ENCODE data around the gene SELENBP1.
"Not testable (repeated sequence)": the region's sequence is repeated elsewhere in the genome, so short reads cannot be mapped to it uniquely, and the experiment has no call there.

SELENBP1 gene

GRCh38 chr1:151372058-151372934 lies at the start of gene SELENBP1:
SELENBP1 (minus strand) TSS chr1:151372705; CDS start chr1:151372641, 64 bp downstream.
- no peak for DNase-seq (ENCODE audit: low read depth in 4 of 4, low spot score in 1 of 4)

GRCh38 chr1:151419819-151420218 lies 47.3 kb upstream of the SELENBP1 start:
- DNase-seq (ENCODE audit: low read depth in 4 of 4, low spot score in 1 of 4), result no peak

GRCh38 chr1:151418081-151418480 lies 45.6 kb upstream of the SELENBP1 start:
- no peak for DNase-seq (ENCODE audit: low read depth in 4 of 4, low spot score in 1 of 4)

DNA sequence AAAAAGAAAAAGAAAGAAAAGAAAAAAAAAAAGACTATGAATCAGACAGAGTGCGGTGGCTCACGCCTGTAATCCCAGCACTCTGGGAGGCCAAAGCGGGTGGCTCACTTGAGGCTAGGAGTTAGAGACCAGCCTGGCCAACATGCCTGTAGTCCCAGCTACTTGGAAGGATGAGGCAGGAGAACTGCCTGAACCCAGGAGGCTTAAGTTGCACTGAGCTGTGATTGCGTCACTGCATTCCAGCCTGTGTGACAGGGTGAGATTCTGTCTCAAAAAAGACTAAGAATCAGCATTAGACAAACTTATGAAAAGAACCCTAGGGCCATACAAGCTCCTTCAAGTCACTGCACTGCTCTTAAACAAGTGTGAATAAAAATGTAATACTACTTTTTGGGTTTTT lies 43.7 kb upstream of the SELENBP1 start:
- DNase-seq (ENCODE audit: low read depth in 4 of 4, low spot score in 1 of 4), result no peak

DNA sequence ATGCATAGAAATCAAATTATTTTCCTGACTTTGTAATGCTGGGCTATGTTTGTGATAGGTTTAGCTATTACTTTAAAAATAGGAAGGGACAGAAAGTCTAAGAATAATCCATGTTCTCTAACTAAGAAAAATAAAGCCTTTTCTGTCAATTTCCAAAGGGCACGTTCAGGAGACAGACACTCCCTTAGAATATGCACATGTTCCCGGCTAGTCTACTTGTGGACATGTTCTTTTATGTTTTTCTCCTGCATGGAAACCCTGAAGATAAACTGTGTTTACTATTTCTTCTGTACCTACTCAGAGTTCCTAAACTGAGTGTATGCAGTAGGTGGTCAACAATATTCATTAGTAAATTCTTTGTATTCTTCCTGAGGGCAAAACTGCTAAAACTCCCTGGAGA lies 39.4 kb upstream of the SELENBP1 start:
- no peak for DNase-seq (ENCODE audit: low read depth in 4 of 4, low spot score in 1 of 4)

- DNase-seq (ENCODE audit: low read depth in 4 of 4, low spot score in 1 of 4), result no peak
These were observed 36.4 kb upstream of the SELENBP1 start for GRCh38 chr1:151408891-151409290.

DNA sequence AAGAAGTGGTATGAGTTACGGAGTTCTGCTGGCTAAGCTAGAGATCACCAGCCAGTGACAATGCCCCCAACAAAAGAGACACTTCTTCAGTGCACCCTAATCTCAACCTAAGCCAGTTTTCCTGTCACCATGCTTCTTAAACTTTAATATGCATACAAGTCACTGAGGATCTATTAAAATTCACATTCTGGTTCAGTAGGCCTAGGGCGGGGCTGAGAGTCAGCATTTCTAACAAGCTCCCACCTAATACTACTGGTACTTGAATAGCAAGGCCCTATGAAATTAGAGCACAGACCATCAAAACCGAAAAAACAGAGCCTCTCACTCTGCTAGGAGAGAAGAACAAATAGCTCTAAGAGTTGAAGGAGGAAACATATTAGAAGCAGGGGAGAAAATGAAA lies 34.8 kb upstream of the SELENBP1 start:
- DNase-seq (ENCODE audit: low read depth in 4 of 4, low spot score in 1 of 4), result no peak

- no peak for DNase-seq (ENCODE audit: low read depth in 4 of 4, low spot score in 1 of 4)
These were observed 33.7 kb upstream of the SELENBP1 start for GRCh38 chr1:151406176-151406575.

DNA sequence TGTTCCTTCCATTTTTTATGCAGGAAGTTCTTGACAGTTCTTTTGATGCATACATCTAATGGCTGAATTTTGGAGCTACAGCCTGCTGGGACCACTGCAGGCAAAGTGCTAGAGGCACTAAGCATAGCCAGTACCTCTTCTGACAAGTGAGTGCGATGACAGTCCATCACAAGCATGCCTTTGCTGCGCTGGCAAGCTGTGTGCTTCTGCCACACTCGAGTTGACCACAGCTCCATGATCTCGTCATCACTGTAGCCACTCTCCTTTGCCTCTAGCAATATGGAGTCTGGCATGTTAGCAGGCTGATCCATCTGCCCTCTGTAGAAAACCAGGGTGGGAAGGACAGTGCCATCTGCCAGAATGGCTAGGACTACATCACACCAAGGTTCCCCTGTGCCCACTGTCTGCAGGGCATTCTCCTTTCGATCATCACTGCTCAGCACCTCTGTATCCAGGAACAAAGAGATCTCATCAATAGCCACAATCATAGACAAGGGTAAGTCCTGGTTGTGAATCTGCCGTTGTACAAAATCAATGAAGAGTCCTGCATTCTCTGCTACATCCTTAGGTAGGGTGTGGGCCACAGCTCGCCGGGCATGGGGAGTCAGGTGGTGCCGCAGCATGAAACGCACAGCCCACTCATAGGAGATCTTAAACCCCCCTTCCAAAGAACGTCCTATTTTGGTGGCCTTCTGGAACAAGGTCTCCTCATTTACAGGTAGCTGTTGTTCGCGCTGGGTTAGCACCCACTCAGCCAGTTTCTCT lies 32.9 kb upstream of the SELENBP1 start:
- no peak for DNase-seq (ENCODE audit: low read depth in 4 of 4, low spot score in 1 of 4)

GRCh38 chr1:151403612-151404011 lies 31.1 kb upstream of the SELENBP1 start:
- DNase-seq (ENCODE audit: low read depth in 4 of 4, low spot score in 1 of 4), result no peak

GRCh38 chr1:151402764-151403163 lies 30.3 kb upstream of the SELENBP1 start:
- no peak for DNase-seq (ENCODE audit: low read depth in 4 of 4, low spot score in 1 of 4)

GRCh38 chr1:151401860-151402259 lies 29.4 kb upstream of the SELENBP1 start:
- DNase-seq (ENCODE audit: low read depth in 4 of 4, low spot score in 1 of 4), result no peak

DNA sequence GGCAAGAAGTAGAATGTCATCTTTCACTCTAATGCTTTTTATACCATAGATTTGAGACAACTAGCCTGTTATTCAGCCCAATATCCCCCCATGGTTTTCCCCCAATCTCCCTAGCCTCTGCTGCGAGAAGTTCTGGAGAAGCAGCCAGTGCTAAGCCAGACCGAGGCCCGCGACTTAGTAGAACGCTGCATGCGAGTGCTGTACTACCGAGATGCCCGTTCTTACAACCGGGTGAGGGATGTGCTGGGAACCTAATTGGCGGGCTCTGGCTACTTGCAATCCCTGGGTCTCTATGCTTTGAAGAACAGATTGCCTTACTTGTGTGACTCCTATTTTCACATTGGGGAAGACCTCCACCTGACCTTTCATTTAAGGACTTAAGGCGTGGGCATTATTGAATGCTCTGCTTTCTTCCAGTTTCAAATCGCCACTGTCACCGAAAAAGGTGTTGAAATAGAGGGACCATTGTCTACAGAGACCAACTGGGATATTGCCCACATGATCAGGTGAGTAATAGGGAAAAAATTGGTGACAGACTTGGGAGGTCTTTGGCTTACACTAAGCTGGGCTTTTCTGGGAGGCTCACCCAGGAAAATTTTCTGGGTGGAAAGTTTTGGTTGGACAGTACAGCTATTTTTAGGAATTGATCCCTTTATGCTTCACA lies 28.8 kb upstream of the SELENBP1 start:
- no peak for DNase-seq (ENCODE audit: low read depth in 4 of 4, low spot score in 1 of 4)

GRCh38 chr1:151399324-151400171 lies 27.0 kb upstream of the SELENBP1 start, which contains the start of gene PSMB4:
PSMB4 (plus strand) TSS chr1:151399573; CDS start chr1:151399588, 15 bp downstream.
- peak; percentile 42 to 63 (median 57) for DNase-seq (ENCODE audit: low read depth in 4 of 4, low spot score in 1 of 4)

DNA sequence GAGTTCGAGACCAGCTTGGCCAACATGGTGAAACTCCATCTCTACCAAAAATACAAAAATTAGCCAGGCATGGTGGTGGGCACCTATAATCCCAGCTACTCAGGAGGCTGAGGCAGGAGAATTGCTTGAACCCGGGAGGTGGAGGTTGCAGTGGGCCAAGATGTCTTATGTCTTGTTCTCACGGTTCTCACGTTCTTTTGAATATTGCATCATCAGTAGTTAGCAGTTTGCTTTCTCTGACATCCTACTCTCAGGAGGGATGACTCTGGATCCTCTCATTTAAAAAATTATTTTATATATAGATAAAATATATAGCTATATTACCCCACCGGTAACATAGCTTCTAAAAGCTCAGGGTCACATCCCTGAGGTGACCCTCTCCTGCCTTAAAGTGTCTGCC lies 23.8 kb upstream of the SELENBP1 start:
- DNase-seq (ENCODE audit: low read depth in 4 of 4, low spot score in 1 of 4), result not testable (repeated sequence)

DNA sequence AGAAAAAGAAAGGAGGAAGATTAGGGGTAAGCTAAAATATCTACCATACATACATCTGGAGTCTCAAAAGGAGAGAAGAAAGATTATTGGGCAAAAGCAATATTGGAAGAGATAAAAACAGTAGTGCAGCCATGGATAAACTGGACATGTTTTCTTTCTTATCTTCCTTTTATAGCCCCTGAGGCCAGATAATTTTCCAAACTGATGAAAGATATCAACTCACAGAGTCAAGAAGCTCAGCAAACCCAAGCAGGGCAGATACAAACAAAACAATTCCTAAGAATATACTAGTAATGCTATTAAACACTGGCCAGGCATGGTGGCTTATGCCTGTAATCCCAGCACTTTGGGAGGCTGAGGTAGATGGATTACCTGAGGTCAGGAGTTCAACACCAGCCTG lies 21.1 kb upstream of the SELENBP1 start:
- no peak for DNase-seq (ENCODE audit: low read depth in 4 of 4, low spot score in 1 of 4)

- no peak for DNase-seq (ENCODE audit: low read depth in 4 of 4, low spot score in 1 of 4)
These were observed 18.6 kb upstream of the SELENBP1 start for GRCh38 chr1:151391079-151391563.

- not testable (repeated sequence) for DNase-seq (ENCODE audit: low read depth in 4 of 4, low spot score in 1 of 4)
These were observed 17.9 kb upstream of the SELENBP1 start for GRCh38 chr1:151390221-151391078.

GRCh38 chr1:151386002-151386401 lies 13.5 kb upstream of the SELENBP1 start:
- no peak for DNase-seq (ENCODE audit: low read depth in 4 of 4, low spot score in 1 of 4)

GRCh38 chr1:151384584-151384983 lies 12.1 kb upstream of the SELENBP1 start:
- DNase-seq (ENCODE audit: low read depth in 4 of 4, low spot score in 1 of 4), result no peak
